RWPE2 (cell line): ENCODE measurements around the gene TTC39B.

Source experiments
- ATAC-seq: fragments of 200-7000 bp; cut with Tn5 transposase; 3 replicates; pipeline ENCODE4 v1.9.1; 2021; ENCODE audit warnings: low read depth
- DNase-seq: peaks from one replicate; pipeline ENCODE4 v3.0.0-alpha.2; 2020; ENCODE audit warnings: low spot score
- H3K27ac ChIP-seq: fragments of 450-650 bp; 2 replicates; pipeline ENCODE4 v1.5.1; 2017; ENCODE audit warnings: mild to moderate bottlenecking; ENCODE audit not compliant: poor library complexity, severe bottlenecking
- H3K27me3 ChIP-seq: fragments of 250-450 bp; sonication (Bioruptor Pico); 2 replicates; pipeline ENCODE4 v1.5.1; 2021; ENCODE audit warnings: mild to moderate bottlenecking, moderate library complexity; ENCODE audit not compliant: insufficient read depth, poor library complexity, severe bottlenecking
- H3K36me3 ChIP-seq: fragments of 250-450 bp; sonication (Bioruptor Pico); 2 replicates; pipeline ENCODE4 v1.5.1; 2020; ENCODE audit warnings: low read depth, mild to moderate bottlenecking, moderate library complexity
- H3K4me1 ChIP-seq: fragments of 250-450 bp; sonication (Bioruptor Pico); 2 replicates; pipeline ENCODE4 v1.5.1; 2021; ENCODE audit warnings: mild to moderate bottlenecking, moderate library complexity; ENCODE audit not compliant: insufficient read depth, poor library complexity, severe bottlenecking
- H3K4me3 ChIP-seq: fragments of 250-450 bp; sonication (Bioruptor Pico); 2 replicates; pipeline ENCODE4 v1.5.1; 2021; ENCODE audit warnings: mild to moderate bottlenecking, moderate library complexity; ENCODE audit not compliant: severe bottlenecking
- H3K9me3 ChIP-seq: fragments of 250-450 bp; sonication (Bioruptor Pico); 2 replicates; pipeline ENCODE4 v1.5.1; 2021; ENCODE audit warnings: mild to moderate bottlenecking, moderate library complexity; ENCODE audit not compliant: severe bottlenecking
- CTCF ChIP-seq: fragments of 450-650 bp; IDR thresholded peaks from one replicate; pipeline ENCODE4 v1.5.1; 2017; ENCODE audit warnings: mild to moderate bottlenecking, moderate library complexity; ENCODE audit not compliant: poor library complexity, severe bottlenecking

The TTC39B gene

DNA sequence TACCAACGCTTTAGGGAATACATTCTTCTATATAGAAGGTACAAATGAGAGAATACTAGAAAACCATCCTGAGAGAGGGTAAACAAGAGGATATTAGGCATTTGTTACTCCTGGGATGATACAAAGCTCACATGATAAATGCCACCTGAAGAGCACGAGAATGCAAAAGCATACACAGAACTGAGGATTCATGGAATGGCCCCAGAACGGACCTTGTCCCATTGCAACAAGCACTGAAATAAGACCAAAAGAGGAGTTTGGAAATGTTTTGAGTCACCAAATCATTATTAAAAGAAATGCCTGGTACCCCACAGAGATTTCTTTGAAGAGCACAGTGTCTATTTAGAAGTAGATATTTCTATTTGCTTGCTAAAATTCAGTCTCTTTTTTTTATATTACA is 173.5 kb downstream of the TTC39B start:
- H3K36me3 ChIP-seq = no peaks in the 10 kb centered on the region
- DNase-seq = no peak
- ATAC-seq = no peak
- no peak overlapping the region for H3K4me3 ChIP-seq
- H3K27ac ChIP-seq = no peak overlapping the region
- H3K27me3 ChIP-seq = no peaks in the 10 kb centered on the region
- no peaks in the 10 kb centered on the region for H3K9me3 ChIP-seq
- TF ChIP-seq CTCF = no peak
- H3K4me1 ChIP-seq = no peaks in the 10 kb centered on the region

DNA sequence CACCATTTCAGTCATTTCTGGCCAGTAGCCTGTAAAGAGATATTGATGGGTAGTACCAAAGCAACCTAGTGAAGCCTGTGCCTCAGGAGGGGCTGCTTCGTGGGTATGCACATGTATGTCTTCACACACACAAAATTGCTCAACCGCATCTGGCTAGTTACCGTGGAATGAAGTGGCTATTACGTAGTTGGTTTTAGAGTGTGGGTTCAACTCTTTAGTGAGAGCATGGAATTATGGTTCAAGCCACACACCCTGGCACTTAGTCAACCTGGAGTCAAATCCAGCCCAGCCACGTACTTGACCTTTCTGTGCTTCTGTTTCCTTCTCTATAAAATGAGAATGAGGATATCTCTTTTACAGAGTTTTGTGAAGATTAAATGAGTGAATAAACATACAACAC is 174.9 kb downstream of the TTC39B start:
- DNase-seq (no peak), ATAC-seq (no peak)
- Histone ChIP-seq H3K36me3 (no peaks in the 10 kb centered on the region), H3K4me3 (no peak overlapping the region), H3K27me3 (no peaks in the 10 kb centered on the region), H3K4me1 (no peaks in the 10 kb centered on the region), H3K9me3 (no peaks in the 10 kb centered on the region), H3K27ac (no peak overlapping the region)
- no peak for TF ChIP-seq CTCF

DNA sequence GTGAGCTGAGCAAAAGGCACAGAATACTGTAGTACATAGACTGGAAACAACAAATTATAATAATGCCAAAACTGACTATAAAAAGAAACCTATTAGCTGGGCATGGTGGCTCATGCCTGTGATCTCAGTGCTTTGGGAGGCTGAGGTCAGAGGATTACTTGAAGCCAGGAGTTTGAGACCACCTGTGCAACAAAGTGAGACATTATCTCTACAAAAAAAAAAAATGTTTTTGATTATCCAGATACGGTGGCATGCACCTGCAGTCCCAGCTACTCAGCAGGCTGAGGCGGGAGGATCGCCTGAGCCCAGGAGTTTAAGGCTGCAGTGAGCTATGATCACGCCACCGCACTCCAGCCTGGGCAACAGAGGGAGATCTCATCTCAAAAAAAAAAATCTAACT is 175.9 kb downstream of the TTC39B start:
- ATAC-seq (no peak), DNase-seq (no peak)
- TF ChIP-seq CTCF = no peak
- Histone ChIP-seq H3K27ac (no peak overlapping the region), H3K36me3 (no peaks in the 10 kb centered on the region), H3K27me3 (no peaks in the 10 kb centered on the region), H3K9me3 (no peaks in the 10 kb centered on the region), H3K4me3 (no peak overlapping the region), H3K4me1 (no peaks in the 10 kb centered on the region)

DNA sequence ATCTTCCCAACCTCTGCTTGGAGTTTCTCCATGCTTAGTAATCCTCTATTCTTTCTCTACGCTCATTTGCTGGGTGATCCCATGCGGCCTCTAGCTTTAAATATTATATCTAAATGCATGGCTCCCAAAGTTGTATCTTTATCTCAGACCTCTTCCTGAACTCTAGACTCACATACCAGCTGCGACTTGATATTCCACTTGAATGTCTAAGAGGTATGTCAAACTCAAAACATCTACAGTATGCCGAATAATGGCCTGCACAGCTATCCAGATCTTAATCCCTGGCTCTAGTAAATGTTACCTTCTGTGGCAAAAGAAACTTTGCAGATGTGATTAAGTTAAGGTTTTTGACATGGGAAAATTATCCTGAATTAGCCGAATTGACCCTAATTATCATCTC is 179.2 kb downstream of the TTC39B start:
- ATAC-seq = no peak
- no peaks in the 10 kb centered on the region for H3K36me3 ChIP-seq
- no peaks in the 10 kb centered on the region for H3K4me1 ChIP-seq
- no peak for TF ChIP-seq CTCF
- H3K4me3 ChIP-seq = no peak overlapping the region
- H3K27me3 ChIP-seq = no peaks in the 10 kb centered on the region
- H3K9me3 ChIP-seq = no peaks in the 10 kb centered on the region
- no peak overlapping the region for H3K27ac ChIP-seq
- DNase-seq = no peak

GRCh38 chr9:15121630-15122029 is 185.4 kb downstream of the TTC39B start:
- Histone ChIP-seq H3K36me3 (no peaks in the 10 kb centered on the region), H3K27me3 (no peaks in the 10 kb centered on the region), H3K4me3 (no peak overlapping the region), H3K4me1 (no peaks in the 10 kb centered on the region), H3K9me3 (no peaks in the 10 kb centered on the region), H3K27ac (no peak overlapping the region)
- TF ChIP-seq CTCF = no peak
- no peak for DNase-seq
- no peak for ATAC-seq
